ENCODE measurements around the gene RIPK3.

The RIPK3 gene

GRCh38 chr14:24299255-24300191 lies 40.3 kb downstream of the RIPK3 start, which contains the start of the genes DHRS1 and NOP9:
DHRS1 (minus strand) TSS chr14:24299780; CDS start chr14:24299106, 674 bp downstream.
NOP9 (plus strand) TSS chr14:24299850; CDS start chr14:24299955, 105 bp downstream.
- TF ChIP-seq PPARA (CRISPR knock-in tag; IDR thresholded peaks at IDR 0.05; ENCODE audit: borderline replicate concordance) (no peak), ZNF70 (CRISPR knock-in tag; IDR thresholded peaks at IDR 0.05) (no peak), ZFP30 (CRISPR knock-in tag; IDR thresholded peaks at IDR 0.05) (no peak), CSRNP3 (CRISPR knock-in tag; IDR thresholded peaks at IDR 0.05) (no peak), SNAI2 (CRISPR knock-in tag; IDR thresholded peaks at IDR 0.05) (no peak), TSHZ2 (CRISPR knock-in tag; IDR thresholded peaks at IDR 0.05) (no peak), OSR1 (CRISPR knock-in tag; IDR thresholded peaks at IDR 0.05) (no peak), ESRRG (CRISPR knock-in tag; IDR thresholded peaks at IDR 0.05) (no peak), ZFP3 (CRISPR knock-in tag; IDR thresholded peaks at IDR 0.05) (no peak), TCF4 (CRISPR knock-in tag; IDR thresholded peaks at IDR 0.05; ENCODE audit: borderline replicate concordance) (no peak)
- TF ChIP-seq, protein P1, sequence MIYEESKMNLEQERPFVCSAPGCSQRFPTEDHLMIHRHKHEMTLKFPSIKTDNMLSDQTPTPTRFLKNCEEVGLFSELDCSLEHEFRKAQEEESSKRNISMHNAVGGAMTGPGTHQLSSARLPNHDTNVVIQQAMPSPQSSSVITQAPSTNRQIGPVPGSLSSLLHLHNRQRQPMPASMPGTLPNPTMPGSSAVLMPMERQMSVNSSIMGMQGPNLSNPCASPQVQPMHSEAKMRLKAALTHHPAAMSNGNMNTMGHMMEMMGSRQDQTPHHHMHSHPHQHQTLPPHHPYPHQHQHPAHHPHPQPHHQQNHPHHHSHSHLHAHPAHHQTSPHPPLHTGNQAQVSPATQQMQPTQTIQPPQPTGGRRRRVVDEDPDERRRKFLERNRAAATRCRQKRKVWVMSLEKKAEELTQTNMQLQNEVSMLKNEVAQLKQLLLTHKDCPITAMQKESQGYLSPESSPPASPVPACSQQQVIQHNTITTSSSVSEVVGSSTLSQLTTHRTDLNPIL (CRISPR knock-in tag; IDR thresholded peaks at IDR 0.05; ENCODE audit: low read depth) = no peak
- peak; percentile 81 for ATAC-seq

GRCh38 chr14:24298892-24299254 lies 40.9 kb downstream of the RIPK3 start:
- ATAC-seq = peak; percentile 66
- no peak for TF ChIP-seq RARB (CRISPR knock-in tag; IDR thresholded peaks at IDR 0.05)
- no peak for TF ChIP-seq ESRRG (CRISPR knock-in tag; IDR thresholded peaks at IDR 0.05)
- no peak for TF ChIP-seq CSRNP3 (CRISPR knock-in tag; IDR thresholded peaks at IDR 0.05)
- TF ChIP-seq ZFP3 (CRISPR knock-in tag; IDR thresholded peaks at IDR 0.05) = no peak
- no peak for TF ChIP-seq TOX (CRISPR knock-in tag; IDR thresholded peaks at IDR 0.05; ENCODE audit: borderline replicate concordance)
- no peak for TF ChIP-seq ARNTL (CRISPR knock-in tag; IDR thresholded peaks at IDR 0.05; ENCODE audit: borderline replicate concordance, low read depth)
- no peak for TF ChIP-seq OSR1 (CRISPR knock-in tag; IDR thresholded peaks at IDR 0.05)
- TF ChIP-seq, protein P1 (CRISPR knock-in tag; IDR thresholded peaks at IDR 0.05; ENCODE audit: low read depth) = no peak
- no peak for TF ChIP-seq CSDC2 (CRISPR knock-in tag; IDR thresholded peaks at IDR 0.05)
- TF ChIP-seq ZNF8 (CRISPR knock-in tag; IDR thresholded peaks at IDR 0.05) = no peak
- TF ChIP-seq, protein P2, sequence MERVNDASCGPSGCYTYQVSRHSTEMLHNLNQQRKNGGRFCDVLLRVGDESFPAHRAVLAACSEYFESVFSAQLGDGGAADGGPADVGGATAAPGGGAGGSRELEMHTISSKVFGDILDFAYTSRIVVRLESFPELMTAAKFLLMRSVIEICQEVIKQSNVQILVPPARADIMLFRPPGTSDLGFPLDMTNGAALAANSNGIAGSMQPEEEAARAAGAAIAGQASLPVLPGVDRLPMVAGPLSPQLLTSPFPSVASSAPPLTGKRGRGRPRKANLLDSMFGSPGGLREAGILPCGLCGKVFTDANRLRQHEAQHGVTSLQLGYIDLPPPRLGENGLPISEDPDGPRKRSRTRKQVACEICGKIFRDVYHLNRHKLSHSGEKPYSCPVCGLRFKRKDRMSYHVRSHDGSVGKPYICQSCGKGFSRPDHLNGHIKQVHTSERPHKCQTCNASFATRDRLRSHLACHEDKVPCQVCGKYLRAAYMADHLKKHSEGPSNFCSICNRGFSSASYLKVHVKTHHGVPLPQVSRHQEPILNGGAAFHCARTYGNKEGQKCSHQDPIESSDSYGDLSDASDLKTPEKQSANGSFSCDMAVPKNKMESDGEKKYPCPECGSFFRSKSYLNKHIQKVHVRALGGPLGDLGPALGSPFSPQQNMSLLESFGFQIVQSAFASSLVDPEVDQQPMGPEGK (CRISPR knock-in tag; IDR thresholded peaks at IDR 0.05; ENCODE audit: borderline replicate concordance) = no peak
- TF ChIP-seq ZC3H10 (CRISPR knock-in tag; IDR thresholded peaks at IDR 0.05) = no peak
- no peak for TF ChIP-seq SNAI2 (CRISPR knock-in tag; IDR thresholded peaks at IDR 0.05)
- TF ChIP-seq ZNF70 (CRISPR knock-in tag; IDR thresholded peaks at IDR 0.05) = no peak
- TF ChIP-seq TCF4 (CRISPR knock-in tag; IDR thresholded peaks at IDR 0.05; ENCODE audit: borderline replicate concordance) = no peak
- no peak for TF ChIP-seq BACH2 (CRISPR knock-in tag; IDR thresholded peaks at IDR 0.05; ENCODE audit: borderline replicate concordance)
- no peak for TF ChIP-seq ISL1 (CRISPR knock-in tag; IDR thresholded peaks at IDR 0.05)
- no peak for TF ChIP-seq GLIS3 (CRISPR knock-in tag; IDR thresholded peaks at IDR 0.05)
- TF ChIP-seq ZNF565 (CRISPR knock-in tag; conservative IDR thresholded peaks at IDR 0.05; ENCODE audit: low read depth) = no peak
- no peak for TF ChIP-seq TSHZ2 (CRISPR knock-in tag; IDR thresholded peaks at IDR 0.05)
